Esophagus squamous epithelium (tissue), 5 donors: Measurements from ENCODE around the gene GALNS. TPM values are rescaled to one million over a fixed set of nuclear protein-coding genes. Genes with fewer than 3 reads are reported as not detected.

Experiments
- DNase-seq: peaks from one replicate; lab custom pipeline; 2025; lab: John Stamatoyannopoulos, UW
- H3K27ac ChIP-seq, 4 donors: fragments of 200-600 bp; sonication (generic); one replicate each; pipeline ENCODE4 v1.5.1; 2016 to 2019; ENCODE audit warnings: mild to moderate bottlenecking in 1 of 4
- H3K27me3 ChIP-seq, 4 donors: fragments of 200-600 bp; sonication (generic); 1 replicate in 3 of 4; 2 replicates in 1 of 4; pipeline versions ENCODE4 v1.5.1 to v1.6.0; 2017 to 2021; ENCODE audit warnings: antibody characterized with exemption in 1 of 4
- H3K36me3 ChIP-seq, 3 donors: fragments of 200-600 bp; sonication (generic); one replicate each; pipeline ENCODE4 v1.5.1; 2016 to 2019
- H3K4me1 ChIP-seq, 3 donors: fragments of 200-600 bp; sonication (generic); one replicate each; pipeline ENCODE4 v1.5.1; 2017 to 2019
- H3K4me3 ChIP-seq, 4 donors: fragments of 200-600 bp; sonication (generic); 1 replicate in 3 of 4; 2 replicates in 1 of 4; pipeline ENCODE4 v1.5.1; 2016 to 2019; ENCODE audit warnings: mild to moderate bottlenecking in 2 of 4, moderate library complexity in 1 of 4
- H3K9me3 ChIP-seq, 3 donors: fragments of 200-600 bp; sonication (generic); one replicate each; pipeline ENCODE4 v1.5.1; 2016 to 2019
- POLR2A ChIP-seq, 4 donors: fragments of 450-650 bp; IDR thresholded peaks; one replicate each; pipeline ENCODE4 v1.6.1; 2017; ENCODE audit warnings: antibody characterized with exemption in 4 of 4, mild to moderate bottlenecking in 4 of 4, moderate library complexity in 3 of 4
- WGBS, 2 donors: methylation state at CpG; one replicate each; pipeline ENCODE4 v1.1.5; 2018; 5-methylcytosine and 5-hydroxymethylcytosine counted together
- intact Hi-C: fragments of 100-400 bp; cut with DNase I; formaldehyde crosslinking; loops from one replicate; pipeline ENCODE4 v1.15.0; 2022
- total RNA-seq, 4 donors: library from RNA; depleted of rRNA; stranded (reverse); fragments of >200 nt; gene quantifications; one replicate each; pipeline ENCODE4 v1.1.0, GENCODE V29; 2016
- TF ChIP-seq, protein P1 (sequence below), 6 experiments: fragments of 450-650 bp in 4 of 6; fragments of 200-600 bp in 2 of 6; sonication (generic) in 2 of 6; IDR thresholded peaks; one replicate each; pipeline ENCODE4 v1.5.1; 2016 to 2019; ENCODE audit warnings: antibody characterized with exemption in 6 of 6, mild to moderate bottlenecking in 4 of 6, moderate library complexity in 4 of 6
- donor health status: DM: yes; HTN: yes; CAD: no.

The GALNS gene
- total RNA-seq, 4 donors from 2014 or later: 9.5 to 24.2 (median 20.5) TPM

DNA sequence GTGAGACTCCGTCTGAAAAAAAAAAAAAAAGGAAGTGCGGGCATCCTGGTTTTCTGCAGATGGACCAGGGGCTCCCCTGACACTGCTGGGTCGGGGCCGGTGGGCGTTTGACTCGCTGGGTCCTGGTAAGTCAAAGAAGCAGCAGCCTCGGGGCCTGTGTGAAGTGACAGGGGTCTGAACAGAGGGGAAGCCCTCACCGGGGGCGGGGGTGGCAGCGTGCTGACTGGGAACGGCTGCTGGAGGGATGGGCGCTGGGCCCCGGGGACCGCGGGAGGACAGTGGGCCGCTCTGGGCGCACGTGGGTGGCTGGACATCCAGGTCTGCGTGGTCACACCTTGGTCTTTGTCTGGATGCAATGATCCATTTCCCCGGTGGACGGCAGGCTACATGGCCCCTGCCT, 8.2 kb downstream of the GALNS start:
- Histone ChIP-seq H3K9me3 (no peaks in the 10 kb centered on the region), H3K4me1 (peaks cover 0 to 2% (median 0%) of the 10 kb centered on the region in 3 donors), H3K36me3 (peaks cover 0 to 63% (median 0%) of the 10 kb centered on the region in 3 donors), H3K27me3 (no peaks in the 10 kb centered on the region), H3K27ac (no peak overlapping the region), H3K4me3 (no peak overlapping the region)
- intact Hi-C loops: no loop called here
- whole genome bisulfite sequencing, 2 donors: 84 to 91% methylated on average over 7 to 8 of the region's 21 CpGs
- no peak for TF ChIP-seq POLR2A (IDR thresholded peaks at IDR 0.05)
- TF ChIP-seq, protein P1, sequence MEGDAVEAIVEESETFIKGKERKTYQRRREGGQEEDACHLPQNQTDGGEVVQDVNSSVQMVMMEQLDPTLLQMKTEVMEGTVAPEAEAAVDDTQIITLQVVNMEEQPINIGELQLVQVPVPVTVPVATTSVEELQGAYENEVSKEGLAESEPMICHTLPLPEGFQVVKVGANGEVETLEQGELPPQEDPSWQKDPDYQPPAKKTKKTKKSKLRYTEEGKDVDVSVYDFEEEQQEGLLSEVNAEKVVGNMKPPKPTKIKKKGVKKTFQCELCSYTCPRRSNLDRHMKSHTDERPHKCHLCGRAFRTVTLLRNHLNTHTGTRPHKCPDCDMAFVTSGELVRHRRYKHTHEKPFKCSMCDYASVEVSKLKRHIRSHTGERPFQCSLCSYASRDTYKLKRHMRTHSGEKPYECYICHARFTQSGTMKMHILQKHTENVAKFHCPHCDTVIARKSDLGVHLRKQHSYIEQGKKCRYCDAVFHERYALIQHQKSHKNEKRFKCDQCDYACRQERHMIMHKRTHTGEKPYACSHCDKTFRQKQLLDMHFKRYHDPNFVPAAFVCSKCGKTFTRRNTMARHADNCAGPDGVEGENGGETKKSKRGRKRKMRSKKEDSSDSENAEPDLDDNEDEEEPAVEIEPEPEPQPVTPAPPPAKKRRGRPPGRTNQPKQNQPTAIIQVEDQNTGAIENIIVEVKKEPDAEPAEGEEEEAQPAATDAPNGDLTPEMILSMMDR (IDR thresholded peaks at IDR 0.05): no peak
- DNase-seq: no peak

DNA sequence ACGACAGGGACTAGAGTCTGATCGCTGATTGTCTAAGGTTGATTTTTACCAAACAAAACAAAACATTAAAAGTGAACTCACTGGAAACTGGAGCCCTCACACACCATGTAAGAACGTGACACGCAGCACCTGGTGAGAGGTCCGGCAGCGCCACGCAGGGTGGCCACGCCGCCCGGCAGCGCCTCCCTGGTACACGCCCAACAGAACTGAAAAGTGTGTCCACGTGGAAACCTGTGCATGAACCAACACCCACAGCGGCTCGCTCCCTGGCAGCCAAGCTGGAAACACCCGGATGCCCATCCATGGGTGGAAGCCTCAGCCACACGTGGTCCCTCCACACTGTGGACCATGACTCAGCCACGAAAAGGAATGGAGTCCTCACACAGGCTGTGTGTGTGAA, 9.1 kb downstream of the GALNS start:
- Histone ChIP-seq H3K4me3 (no peak overlapping the region), H3K27me3 (no peaks in the 10 kb centered on the region), H3K9me3 (no peaks in the 10 kb centered on the region), H3K27ac (no peak overlapping the region), H3K4me1 (no peaks in the 10 kb centered on the region), H3K36me3 (peaks cover 0 to 67% (median 0%) of the 10 kb centered on the region in 3 donors)
- WGBS, 2 donors: 80% methylated on average over 2 to 3 of the region's 18 CpGs
- intact Hi-C loops: no loop called here
- no peak for DNase-seq
- TF ChIP-seq POLR2A (IDR thresholded peaks at IDR 0.05): no peak
- TF ChIP-seq, protein P1 (IDR thresholded peaks at IDR 0.05): no peak

DNA sequence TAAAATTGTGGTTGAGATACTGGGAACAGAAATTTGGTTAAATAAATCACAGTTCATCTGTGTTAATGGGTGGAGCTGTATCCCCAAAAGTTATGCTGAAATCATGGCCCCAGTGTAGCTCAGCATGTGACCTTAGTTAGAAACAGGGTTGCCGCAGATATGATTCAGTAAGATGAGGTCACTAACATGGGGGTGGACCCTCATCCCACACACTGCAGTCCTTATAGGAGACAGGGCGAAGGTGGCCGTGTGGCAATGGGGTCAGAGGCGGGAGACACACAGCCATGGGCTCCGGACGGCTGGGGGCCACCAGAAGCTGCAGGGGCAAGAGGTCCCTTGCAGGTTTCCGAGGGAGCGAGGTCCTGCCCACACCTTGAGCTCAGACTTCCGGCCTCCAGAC, 10.7 kb downstream of the GALNS start:
- DNase-seq: no peak
- H3K4me1 ChIP-seq: no peaks in the 10 kb centered on the region
- no peak overlapping the region for H3K4me3 ChIP-seq
- no peaks in the 10 kb centered on the region for H3K9me3 ChIP-seq
- WGBS, 2 donors: 91 to 95% methylated on average over 9 of the region's 9 CpGs
- intact Hi-C loops: no loop called here
- H3K36me3 ChIP-seq: peaks cover 0 to 73% (median 0%) of the 10 kb centered on the region in 3 donors
- H3K27me3 ChIP-seq: no peaks in the 10 kb centered on the region
- TF ChIP-seq POLR2A (IDR thresholded peaks at IDR 0.05): no peak
- TF ChIP-seq, protein P1 (IDR thresholded peaks at IDR 0.05): no peak
- no peak overlapping the region for H3K27ac ChIP-seq

DNA sequence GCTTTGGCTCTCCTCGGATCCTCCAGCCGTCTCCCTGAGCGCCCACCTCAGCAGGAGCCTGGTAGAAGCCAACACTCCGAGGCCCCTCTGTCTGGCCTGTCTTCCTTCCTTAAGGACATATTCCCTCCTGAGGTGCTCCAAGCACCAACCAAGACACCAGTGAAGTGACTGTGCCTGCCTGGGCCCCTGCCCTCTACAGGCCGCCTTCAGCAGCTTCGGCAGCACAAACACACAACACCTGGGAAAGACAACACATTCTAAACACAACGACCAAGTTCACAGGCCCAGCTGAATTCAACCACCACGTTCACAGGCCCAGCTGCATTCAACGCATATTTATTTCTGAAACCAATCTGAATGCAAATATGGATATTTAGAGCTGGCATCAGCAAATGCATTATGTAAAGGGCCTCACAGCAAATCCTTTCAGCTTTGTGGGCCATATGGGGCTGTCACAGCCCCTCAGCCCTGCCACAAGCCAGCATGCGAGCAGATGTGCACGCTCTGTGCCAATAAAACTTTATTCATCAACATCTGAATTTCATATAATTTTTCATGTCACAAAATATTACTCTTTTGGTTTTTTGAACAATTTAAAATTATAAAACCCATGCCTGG, 12.2 kb downstream of the GALNS start:
- no peak overlapping the region for H3K4me3 ChIP-seq
- intact Hi-C loops: no loop called here
- H3K9me3 ChIP-seq: no peaks in the 10 kb centered on the region
- 72 to 76% methylated on average over 9 to 11 of the region's 11 CpGs for WGBS, 2 donors
- H3K27me3 ChIP-seq: no peaks in the 10 kb centered on the region
- peaks cover 8 to 73% (median 15%) of the 10 kb centered on the region in 3 donors for H3K36me3 ChIP-seq
- no peaks in the 10 kb centered on the region for H3K4me1 ChIP-seq
- no peak overlapping the region for H3K27ac ChIP-seq
- no peak for DNase-seq
- TF ChIP-seq POLR2A (IDR thresholded peaks at IDR 0.05): no peak

DNA sequence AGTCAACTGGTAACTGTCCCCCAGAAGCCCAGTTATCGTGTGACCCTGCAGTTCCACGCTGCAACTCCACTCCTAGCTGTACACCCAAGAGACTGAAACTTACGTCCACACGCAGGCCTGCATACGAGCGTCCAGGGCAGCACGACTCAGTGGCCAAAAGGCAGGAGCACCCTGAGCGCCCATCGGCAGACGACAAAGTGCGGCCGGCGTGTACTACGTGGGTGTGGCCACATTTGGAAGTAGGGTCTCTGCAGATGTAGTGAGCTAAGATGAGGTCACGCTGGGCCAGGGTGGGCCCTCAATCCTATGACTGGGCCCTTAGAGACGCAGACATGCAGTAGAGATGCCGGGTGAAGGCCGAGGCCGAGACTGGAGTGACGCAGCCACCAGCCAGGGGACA, 13.5 kb downstream of the GALNS start:
- no peak for TF ChIP-seq POLR2A (IDR thresholded peaks at IDR 0.05)
- TF ChIP-seq, protein P1 (IDR thresholded peaks at IDR 0.05): no peak

More for the DNA sequence above, 13.5 kb downstream of the GALNS start:
- Histone ChIP-seq H3K4me3 (no peak overlapping the region), H3K9me3 (no peaks in the 10 kb centered on the region), H3K36me3 (peaks cover 12 to 78% (median 18%) of the 10 kb centered on the region in 3 donors), H3K4me1 (no peaks in the 10 kb centered on the region), H3K27me3 (no peaks in the 10 kb centered on the region), H3K27ac (no peak overlapping the region)
- WGBS, 2 donors: 91 to 95% methylated on average over 10 to 12 of the region's 20 CpGs
- intact Hi-C loops: no loop called here
- no peak for DNase-seq
